Measurements from ENCODE around the gene KEAP1.

The KEAP1 gene

GRCh38 chr19:10521461-10522171 is 18.5 kb upstream of the KEAP1 start:
- DNase-seq: no peak

- DNase-seq: no peak
Measured at GRCh38 chr19:10520652-10521318, 17.6 kb upstream of the KEAP1 start.

- DNase-seq: no peak
Measured at GRCh38 chr19:10519421-10519820, 16.3 kb upstream of the KEAP1 start.

GRCh38 chr19:10518444-10519361 is 15.5 kb upstream of the KEAP1 start:
- no peak for DNase-seq

GRCh38 chr19:10517760-10518443 is 14.7 kb upstream of the KEAP1 start:
- DNase-seq: peak; percentile 20

- DNase-seq: peak; percentile 25
Measured at GRCh38 chr19:10517361-10517759, 14.2 kb upstream of the KEAP1 start, which contains the start of gene S1PR5. Gene S1PR5, minus strand, starts transcription at chr19:10517447. Its CDS starts 2,436 bp downstream, at chr19:10515011.

- peak; percentile 7 for DNase-seq
Measured at GRCh38 chr19:10516671-10517286, 13.6 kb upstream of the KEAP1 start.

- no peak for DNase-seq
Measured at GRCh38 chr19:10516064-10516385, 12.9 kb upstream of the KEAP1 start.

GRCh38 chr19:10514211-10515145 is 11.3 kb upstream of the KEAP1 start:
- DNase-seq: no peak

- DNase-seq: no peak
Measured at GRCh38 chr19:10513223-10513622, 10.1 kb upstream of the KEAP1 start.

- DNase-seq: no peak
Measured at GRCh38 chr19:10510301-10510802, 7.2 kb upstream of the KEAP1 start.

- DNase-seq: no peak
Measured at GRCh38 chr19:10508707-10509106, 5.6 kb upstream of the KEAP1 start.

- DNase-seq: no peak
Measured at GRCh38 chr19:10508036-10508435, 4.9 kb upstream of the KEAP1 start.

GRCh38 chr19:10505583-10506229 is 2.5 kb upstream of the KEAP1 start:
- DNase-seq: peak; percentile 2

GRCh38 chr19:10502524-10503001 is 593 bp downstream of the KEAP1 start:
- peak; percentile 95 for DNase-seq

- DNase-seq: peak; percentile 78
Measured at GRCh38 chr19:10501971-10502523, 1.1 kb downstream of the KEAP1 start.

- no peak for DNase-seq
Measured at GRCh38 chr19:10500247-10500592, 2.9 kb downstream of the KEAP1 start.

GRCh38 chr19:10499550-10500246 is 3.5 kb downstream of the KEAP1 start:
- DNase-seq: no peak

GRCh38 chr19:10497371-10497770 is 5.8 kb downstream of the KEAP1 start:
- DNase-seq: no peak
